GM19035 (cell line): ENCODE results near the gene NDUFB4.
"Not testable (repeated sequence)": the region's sequence is repeated elsewhere in the genome, so short reads cannot be mapped to it uniquely, and the experiment has no call there.

Experiments
- ATAC-seq: cut with Tn5 transposase; IDR thresholded peaks from one replicate; pipeline ENCODE4 v1.9.1; 2021; ENCODE audit not compliant: unreplicated experiment

Gene NDUFB4

GRCh38 chr3:120636795-120637401 lies 40.8 kb downstream of the NDUFB4 start:
- no peak for ATAC-seq

- ATAC-seq, result no peak
Observed at GRCh38 chr3:120637851-120638559, 41.9 kb downstream of the NDUFB4 start.

- not testable (repeated sequence) for ATAC-seq
Observed at GRCh38 chr3:120638820-120639219, 42.7 kb downstream of the NDUFB4 start.

- no peak for ATAC-seq
Observed at GRCh38 chr3:120640231-120640630, 44.1 kb downstream of the NDUFB4 start.

DNA sequence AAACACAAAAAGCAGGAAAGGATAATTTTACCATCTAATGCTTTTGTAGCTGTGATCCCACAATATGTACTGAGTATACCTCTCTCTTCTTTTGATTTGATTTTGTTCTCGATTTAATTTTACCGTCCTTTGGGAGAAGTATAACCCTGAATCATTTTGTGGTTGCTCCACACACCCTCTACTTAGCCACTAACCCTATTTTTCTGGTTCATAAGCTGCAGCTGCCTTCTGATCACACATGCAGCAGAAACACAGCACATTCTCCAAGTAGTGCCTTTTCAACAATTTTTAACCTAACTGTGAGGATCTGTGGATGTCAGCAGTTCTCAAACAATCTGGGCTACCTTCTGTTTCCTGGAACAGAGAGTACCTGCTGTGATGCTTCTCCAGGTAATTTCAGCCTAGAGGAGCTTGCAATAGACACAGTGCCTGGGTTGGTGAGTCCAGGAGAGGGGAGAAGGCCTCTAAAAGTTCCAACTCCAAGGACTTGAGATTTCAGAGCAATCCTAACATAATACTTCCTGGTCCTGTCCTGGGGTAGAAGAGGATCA lies 45.6 kb downstream of the NDUFB4 start:
- no peak for ATAC-seq

GRCh38 chr3:120642368-120642948 lies 46.3 kb downstream of the NDUFB4 start:
- no peak for ATAC-seq

DNA sequence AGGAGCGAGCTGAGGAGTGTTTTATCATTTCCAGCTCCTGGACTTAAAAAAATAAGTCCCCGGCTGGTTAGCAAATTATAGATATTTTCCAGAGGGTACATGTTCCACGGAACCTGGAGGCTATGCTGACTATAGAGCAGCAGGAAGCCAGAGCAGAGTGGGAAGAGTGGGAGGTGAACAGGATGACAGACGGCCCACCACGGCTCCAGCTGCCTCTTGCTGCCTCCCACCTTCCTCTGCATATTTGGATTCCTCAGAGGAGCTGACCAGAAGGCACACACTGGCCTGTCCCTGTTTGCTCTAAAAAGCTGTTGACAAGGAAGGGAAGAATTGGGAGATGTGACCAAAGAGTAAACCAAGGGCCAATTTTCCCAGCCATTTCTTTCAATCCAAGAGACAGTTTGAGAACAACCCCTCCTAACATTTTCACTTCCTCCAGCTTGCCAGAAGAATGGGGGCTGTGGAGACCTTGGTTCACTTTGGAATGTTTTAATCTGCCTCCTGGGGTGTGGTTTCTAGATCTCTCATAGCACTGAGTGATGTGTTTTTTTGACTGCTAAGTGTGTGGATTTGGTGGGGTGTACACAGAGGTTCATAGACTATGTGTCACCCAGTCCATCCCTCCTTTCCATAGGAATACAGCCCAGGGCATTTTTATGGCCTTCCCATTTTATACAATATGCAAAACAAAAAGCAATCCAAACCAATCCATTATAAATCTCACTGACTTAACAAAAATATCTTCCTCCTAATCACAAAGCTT lies 49.1 kb downstream of the NDUFB4 start:
- no peak for ATAC-seq

- no peak for ATAC-seq
Observed at GRCh38 chr3:120646771-120647432, 50.8 kb downstream of the NDUFB4 start.

DNA sequence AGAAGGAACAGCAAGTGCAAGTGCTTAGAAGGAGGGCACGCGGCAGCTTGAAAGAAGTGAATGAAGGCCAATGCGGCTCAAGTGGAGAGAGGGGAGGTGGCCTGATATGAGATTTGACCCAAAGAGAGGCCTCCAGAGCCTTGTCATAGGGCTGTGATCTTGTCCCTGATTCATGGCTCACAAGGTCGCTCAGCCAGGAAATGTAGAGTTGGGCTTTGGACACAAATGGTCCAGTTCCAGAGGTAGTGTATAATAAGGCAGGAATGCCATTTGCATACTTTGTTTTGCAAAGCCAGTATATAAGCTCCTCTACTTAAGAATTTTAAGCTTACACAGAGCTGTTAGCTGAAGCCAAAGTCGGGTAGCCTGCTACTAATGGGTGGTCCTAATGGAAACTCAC lies 52.2 kb downstream of the NDUFB4 start:
- ATAC-seq, result no peak

- no peak for ATAC-seq
Observed at GRCh38 chr3:120649830-120650233, 53.7 kb downstream of the NDUFB4 start.

GRCh38 chr3:120650311-120650710 lies 54.2 kb downstream of the NDUFB4 start:
- no peak for ATAC-seq
